ENCODE results near the gene TGM2. TPM values are rescaled to one million over a fixed set of nuclear protein-coding genes. Genes with fewer than 3 reads are reported as not detected.
A peak's percentile ranks its signal among the peaks of the same experiment; 100 is the strongest.

TGM2 gene
- total and polyA plus RNA-seq, 4 donors, result 44.2 to 561 (median 321) TPM

GRCh38 chr20:38148328-38149102 is 16.6 kb downstream of the TGM2 start:
- DNase-seq (peak; percentile 25 to 43), ATAC-seq (ENCODE audit: low FRiP score) (no peak)
- WGBS, 2 donors, result 81 to 86% methylated on average over 9 of the region's 9 CpGs
- Histone ChIP-seq H3K36me3 (ENCODE audit: control insufficient read depth in 1 of 2, insufficient read depth in 2 of 2, low read length in 1 of 2) (peaks cover 5 to 13% of the 10 kb centered on the region in 2 donors), H3K4me1 (ENCODE audit: control insufficient read depth in 1 of 2, insufficient read depth in 2 of 2, low read length in 2 of 2) (no peaks in the 10 kb centered on the region), H3K4me3 (ENCODE audit: low read length in 2 of 2) (no peak overlapping the region), H3K9me3 (ENCODE audit: control insufficient read depth, low read length) (no peaks in the 10 kb centered on the region), H3K27me3 (ENCODE audit: control insufficient read depth in 1 of 2, insufficient read depth in 2 of 2, low read length in 1 of 2) (no peaks in the 10 kb centered on the region), H3K27ac (ENCODE audit: low read depth in 1 of 2, low read length in 2 of 2) (no peak overlapping the region)
- intact Hi-C loops (cut with DNase I), result no loop called here

GRCh38 chr20:38147751-38148150 is 17.3 kb downstream of the TGM2 start:
- intact Hi-C loops (cut with DNase I), result no loop called here
- H3K27ac ChIP-seq (ENCODE audit: low read depth in 1 of 2, low read length in 2 of 2), result no peak overlapping the region
- 87 to 91% methylated on average over 14 of the region's 14 CpGs for WGBS, 2 donors

DNA sequence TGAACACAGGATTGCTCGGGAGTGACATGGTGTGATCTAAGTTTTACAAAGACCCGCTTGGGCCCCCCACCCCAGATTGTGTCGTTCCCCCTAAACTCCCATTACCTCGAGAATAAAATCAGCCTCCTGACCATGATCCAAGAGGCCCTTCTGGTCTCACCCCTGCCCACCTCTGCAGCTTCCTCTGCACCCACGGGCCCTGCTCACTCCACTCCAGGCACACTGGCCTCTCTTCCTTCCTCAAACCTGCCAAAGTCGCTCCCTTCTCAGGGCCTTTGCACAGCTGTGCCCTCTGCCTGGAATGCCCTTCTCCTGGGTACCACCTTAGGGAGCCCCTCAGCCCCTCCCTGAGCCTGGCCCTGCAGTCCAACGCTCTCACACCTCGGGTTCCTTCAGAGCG is 17.9 kb downstream of the TGM2 start:
- no peak overlapping the region for H3K4me3 ChIP-seq (ENCODE audit: low read length in 2 of 2)
- intact Hi-C loops (cut with DNase I), result no loop called here
- peak; percentile 22 to 25 for DNase-seq
- no peak for ATAC-seq (ENCODE audit: low FRiP score)
- 77 to 78% methylated on average over 9 of the region's 9 CpGs for WGBS, 2 donors
- no peaks in the 10 kb centered on the region for H3K4me1 ChIP-seq (ENCODE audit: control insufficient read depth in 1 of 2, insufficient read depth in 2 of 2, low read length in 2 of 2)
- no peaks in the 10 kb centered on the region for H3K27me3 ChIP-seq (ENCODE audit: control insufficient read depth in 1 of 2, insufficient read depth in 2 of 2, low read length in 1 of 2)
- peaks cover 5 to 13% of the 10 kb centered on the region in 2 donors for H3K36me3 ChIP-seq (ENCODE audit: control insufficient read depth in 1 of 2, insufficient read depth in 2 of 2, low read length in 1 of 2)
- no peak overlapping the region for H3K27ac ChIP-seq (ENCODE audit: low read depth in 1 of 2, low read length in 2 of 2)
- H3K9me3 ChIP-seq (ENCODE audit: control insufficient read depth, low read length), result no peaks in the 10 kb centered on the region

More at GRCh38 chr20:38147751-38148150, 17.3 kb downstream of the TGM2 start:
- ATAC-seq (ENCODE audit: low FRiP score) (no peak), DNase-seq (peak; percentile 22 to 67)
- H3K4me1 ChIP-seq (ENCODE audit: control insufficient read depth in 1 of 2, insufficient read depth in 2 of 2, low read length in 2 of 2), result no peaks in the 10 kb centered on the region
- H3K27me3 ChIP-seq (ENCODE audit: control insufficient read depth in 1 of 2, insufficient read depth in 2 of 2, low read length in 1 of 2), result no peaks in the 10 kb centered on the region
- no peaks in the 10 kb centered on the region for H3K9me3 ChIP-seq (ENCODE audit: control insufficient read depth, low read length)
- no peak overlapping the region for H3K4me3 ChIP-seq (ENCODE audit: low read length in 2 of 2)
- peaks cover 5 to 13% of the 10 kb centered on the region in 2 donors for H3K36me3 ChIP-seq (ENCODE audit: control insufficient read depth in 1 of 2, insufficient read depth in 2 of 2, low read length in 1 of 2)

GRCh38 chr20:38146628-38147027 is 18.4 kb downstream of the TGM2 start:
- 93 to 95% methylated on average over 20 of the region's 20 CpGs for WGBS, 2 donors
- DNase-seq (no peak), ATAC-seq (ENCODE audit: low FRiP score) (no peak)
- no peak overlapping the region for H3K4me3 ChIP-seq (ENCODE audit: low read length in 2 of 2)
- H3K4me1 ChIP-seq (ENCODE audit: control insufficient read depth in 1 of 2, insufficient read depth in 2 of 2, low read length in 2 of 2), result no peaks in the 10 kb centered on the region
- H3K27me3 ChIP-seq (ENCODE audit: control insufficient read depth in 1 of 2, insufficient read depth in 2 of 2, low read length in 1 of 2), result no peaks in the 10 kb centered on the region
- H3K9me3 ChIP-seq (ENCODE audit: control insufficient read depth, low read length), result no peaks in the 10 kb centered on the region
- intact Hi-C loops (cut with DNase I), result no loop called here
- H3K36me3 ChIP-seq (ENCODE audit: control insufficient read depth in 1 of 2, insufficient read depth in 2 of 2, low read length in 1 of 2), result peaks cover 5 to 13% of the 10 kb centered on the region in 2 donors
- no peak overlapping the region for H3K27ac ChIP-seq (ENCODE audit: low read depth in 1 of 2, low read length in 2 of 2)

GRCh38 chr20:38146156-38146555 is 18.9 kb downstream of the TGM2 start:
- intact Hi-C loops (cut with DNase I), result no loop called here
- Histone ChIP-seq H3K4me1 (ENCODE audit: control insufficient read depth in 1 of 2, insufficient read depth in 2 of 2, low read length in 2 of 2) (no peaks in the 10 kb centered on the region), H3K4me3 (ENCODE audit: low read length in 2 of 2) (no peak overlapping the region), H3K36me3 (ENCODE audit: control insufficient read depth in 1 of 2, insufficient read depth in 2 of 2, low read length in 1 of 2) (peaks cover 5 to 13% of the 10 kb centered on the region in 2 donors), H3K27me3 (ENCODE audit: control insufficient read depth in 1 of 2, insufficient read depth in 2 of 2, low read length in 1 of 2) (no peaks in the 10 kb centered on the region), H3K9me3 (ENCODE audit: control insufficient read depth, low read length) (no peaks in the 10 kb centered on the region), H3K27ac (ENCODE audit: low read depth in 1 of 2, low read length in 2 of 2) (no peak overlapping the region)
- DNase-seq, result no peak
- ATAC-seq (ENCODE audit: low FRiP score), result no peak
- 80 to 86% methylated on average over 4 of the region's 4 CpGs for WGBS, 2 donors

GRCh38 chr20:38145729-38146075 is 19.4 kb downstream of the TGM2 start:
- Histone ChIP-seq H3K27me3 (ENCODE audit: control insufficient read depth in 1 of 2, insufficient read depth in 2 of 2, low read length in 1 of 2) (no peaks in the 10 kb centered on the region), H3K4me1 (ENCODE audit: control insufficient read depth in 1 of 2, insufficient read depth in 2 of 2, low read length in 2 of 2) (no peaks in the 10 kb centered on the region), H3K4me3 (ENCODE audit: low read length in 2 of 2) (no peak overlapping the region), H3K9me3 (ENCODE audit: control insufficient read depth, low read length) (no peaks in the 10 kb centered on the region), H3K36me3 (ENCODE audit: control insufficient read depth in 1 of 2, insufficient read depth in 2 of 2, low read length in 1 of 2) (peaks cover 7 to 13% of the 10 kb centered on the region in 2 donors), H3K27ac (ENCODE audit: low read depth in 1 of 2, low read length in 2 of 2) (no peak overlapping the region)
- no peak for ATAC-seq (ENCODE audit: low FRiP score)
- 90 to 92% methylated on average over 4 of the region's 4 CpGs for WGBS, 2 donors
- intact Hi-C loops (cut with DNase I), result no loop called here
- DNase-seq, result no peak

DNA sequence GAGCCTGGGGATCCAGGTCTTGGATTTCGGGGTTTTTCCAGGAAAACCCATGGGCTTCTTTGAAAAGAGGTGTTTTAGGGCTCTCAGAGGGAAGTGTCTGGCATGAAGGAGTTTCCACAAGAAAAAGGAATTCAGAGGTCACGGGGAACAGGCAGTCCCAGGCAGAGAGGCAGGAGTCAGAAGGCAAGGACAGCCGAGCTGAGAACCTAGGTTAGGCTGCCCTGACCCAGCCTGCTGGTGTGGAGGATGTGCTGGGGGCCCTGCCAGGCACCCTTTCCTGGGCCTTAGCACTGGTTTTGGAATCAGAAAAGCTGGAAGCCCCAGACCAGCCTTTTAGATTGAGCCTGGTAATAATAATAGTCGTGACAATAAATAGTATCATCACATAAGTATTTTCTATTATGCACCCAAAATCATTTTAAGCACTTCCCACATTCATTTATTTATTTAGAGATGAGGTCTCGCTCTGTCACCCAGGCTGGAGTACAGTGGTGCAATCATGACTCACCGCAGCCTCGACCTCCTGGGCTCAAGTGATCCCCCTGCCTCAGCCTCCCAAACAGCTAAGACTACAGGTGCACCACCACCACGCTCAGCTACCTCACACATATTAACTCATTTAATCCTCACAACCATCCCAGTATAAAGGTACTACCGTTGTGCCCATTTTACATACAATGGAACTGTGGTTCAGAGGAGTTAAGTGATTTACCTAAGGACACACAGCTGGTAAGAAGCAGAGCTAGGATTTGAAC is 19.9 kb downstream of the TGM2 start:
- 46% methylated on average over 9 of the region's 9 CpGs for WGBS, 2 donors
- H3K36me3 ChIP-seq (ENCODE audit: control insufficient read depth in 1 of 2, insufficient read depth in 2 of 2, low read length in 1 of 2), result peaks cover 7 to 11% of the 10 kb centered on the region in 2 donors

GRCh38 chr20:38144598-38144973 is 20.5 kb downstream of the TGM2 start:
- WGBS, 2 donors, result 25 to 28% methylated on average over 5 of the region's 5 CpGs
- H3K36me3 ChIP-seq (ENCODE audit: control insufficient read depth in 1 of 2, insufficient read depth in 2 of 2, low read length in 1 of 2), result peaks cover 6 to 7% of the 10 kb centered on the region in 2 donors
- peak overlapping the region in 1 of 2 donors; percentile 39 for H3K27ac ChIP-seq (ENCODE audit: low read depth in 1 of 2, low read length in 2 of 2)
- intact Hi-C loops (cut with DNase I), result no loop called here
- peak; percentile 30 for ATAC-seq (ENCODE audit: low FRiP score)
- H3K4me3 ChIP-seq (ENCODE audit: low read length in 2 of 2), result no peak overlapping the region
- no peaks in the 10 kb centered on the region for H3K4me1 ChIP-seq (ENCODE audit: control insufficient read depth in 1 of 2, insufficient read depth in 2 of 2, low read length in 2 of 2)
- no peak for DNase-seq
- no peaks in the 10 kb centered on the region for H3K27me3 ChIP-seq (ENCODE audit: control insufficient read depth in 1 of 2, insufficient read depth in 2 of 2, low read length in 1 of 2)
- H3K9me3 ChIP-seq (ENCODE audit: control insufficient read depth, low read length), result no peaks in the 10 kb centered on the region

More for the DNA sequence above, 19.9 kb downstream of the TGM2 start:
- no peaks in the 10 kb centered on the region for H3K9me3 ChIP-seq (ENCODE audit: control insufficient read depth, low read length)
- DNase-seq (no peak), ATAC-seq (ENCODE audit: low FRiP score) (no peak)
- no peak overlapping the region for H3K4me3 ChIP-seq (ENCODE audit: low read length in 2 of 2)
- no peaks in the 10 kb centered on the region for H3K4me1 ChIP-seq (ENCODE audit: control insufficient read depth in 1 of 2, insufficient read depth in 2 of 2, low read length in 2 of 2)
- intact Hi-C loops (cut with DNase I), result no loop called here
- H3K27me3 ChIP-seq (ENCODE audit: control insufficient read depth in 1 of 2, insufficient read depth in 2 of 2, low read length in 1 of 2), result no peaks in the 10 kb centered on the region
- peak overlapping the region in 1 of 2 donors; percentile 39 for H3K27ac ChIP-seq (ENCODE audit: low read depth in 1 of 2, low read length in 2 of 2)
